Panc1 (cell line): Measurements from ENCODE around the gene WFDC5. TPM values are rescaled to one million over a fixed set of nuclear protein-coding genes. Genes with fewer than 3 reads are reported as not detected.

Experiments
- ATAC-seq: fragments of 200-7000 bp; cut with Tn5 transposase; 2 replicates; pipeline ENCODE4 v1.9.1; 2020; ENCODE audit warnings: mild to moderate bottlenecking, moderate library complexity
- BruUV-seq: library from RNA; stranded (reverse); fragments of 400-500 nt; replicated peaks from 2 replicates; lab custom pipeline; 2021; lab: Mats Ljungman, UMichigan
- CTCF ChIA-PET: fragments of 300-600 bp; sonication (Branson Sonifier 250); formaldehyde crosslinking; loops from one replicate; lab custom pipeline; 2022; ENCODE audit warnings: antibody characterized with exemption; lab: Charles Lee
- POLR2A ChIA-PET: fragments of 300-600 bp; sonication (Branson Sonifier 250); formaldehyde crosslinking; loops from one replicate; lab custom pipeline; 2022; ENCODE audit warnings: antibody characterized with exemption; lab: Charles Lee
- DNase-seq: peaks from one replicate; pipeline ENCODE4 v3.0.0-alpha.2; 2010; ENCODE audit warnings: low read depth, low spot score
- H3K27ac ChIP-seq: 2 replicates; pipeline ENCODE4 v1.5.1; 2011; ENCODE audit warnings: mild to moderate bottlenecking, low read length, inconsistent platforms
- H3K27me3 ChIP-seq: fragments of 200-500 bp; sonication (Bioruptor generic); 2 replicates; pipeline ENCODE4 v1.6.0; 2014; ENCODE audit warnings: low read length, inconsistent platforms; ENCODE audit not compliant: control insufficient read depth, insufficient read depth
- H3K36me3 ChIP-seq: fragments of 200-500 bp; sonication (Bioruptor generic); 2 replicates; pipeline ENCODE4 v1.5.1; 2014; ENCODE audit warnings: inconsistent platforms, mild to moderate bottlenecking, low read length, moderate library complexity; ENCODE audit not compliant: control insufficient read depth, insufficient read depth
- H3K4me1 ChIP-seq: 2 replicates; pipeline ENCODE4 v1.5.1; 2011; ENCODE audit warnings: inconsistent platforms, mild to moderate bottlenecking, low read length, moderate library complexity; ENCODE audit not compliant: control insufficient read depth, insufficient read depth
- H3K4me3 ChIP-seq, 2 experiments: 2 replicates each; pipeline ENCODE4 v1.5.1; 2011 to 2012; ENCODE audit warnings: low read depth in 2 of 2, low read length in 2 of 2, mild to moderate bottlenecking in 2 of 2, inconsistent platforms in 1 of 2, moderate library complexity in 1 of 2
- H3K9me3 ChIP-seq: fragments of 200-500 bp; sonication (Bioruptor generic); 2 replicates; pipeline ENCODE4 v1.5.1; 2014; ENCODE audit warnings: low read depth, mild to moderate bottlenecking, inconsistent platforms, low read length, moderate library complexity; ENCODE audit not compliant: control insufficient read depth, insufficient read depth
- POLR2AphosphoS5 ChIP-seq: IDR thresholded peaks from 2 replicates; pipeline ENCODE4 v1.6.1; 2012; ENCODE audit warnings: mild to moderate bottlenecking, low read depth, low read length, moderate library complexity
- SIN3A ChIP-seq: IDR thresholded peaks from 2 replicates; pipeline ENCODE4 v1.6.1; 2012; ENCODE audit warnings: low read depth, mild to moderate bottlenecking, low read length, moderate library complexity, borderline replicate concordance; ENCODE audit not compliant: insufficient read depth
- TCF7L2 ChIP-seq: IDR thresholded peaks from 2 replicates; pipeline ENCODE4 v1.6.1; 2011; ENCODE audit warnings: mild to moderate bottlenecking, low read depth, low read length, inconsistent platforms
- in situ Hi-C: cut with HindIII; loops from 2 replicates; pipeline ENCODE4 v1.10.0; 2016; ENCODE audit warnings: low sequenced_read_pairs, low pct_unique_long_range_greater_than_20kb
- intact Hi-C: fragments of 100-400 bp; cut with micrococcal nuclease; formaldehyde crosslinking; loops from one replicate; pipeline ENCODE4 v1.10.0; 2022; ENCODE audit not compliant: unreplicated experiment
- total RNA-seq: library from RNA; stranded (reverse); gene quantifications from one replicate; pipeline ENCODE4 v1.2.1, GENCODE V29; 2021; ENCODE audit not compliant: unreplicated experiment
- TF ChIP-seq, protein P1 (sequence below): fragments of 450-650 bp; IDR thresholded peaks from 2 replicates; pipeline ENCODE4 v1.5.1; 2017; ENCODE audit warnings: mild to moderate bottlenecking
- TF ChIP-seq, protein P2 (sequence below), 2 experiments: IDR thresholded peaks; 2 replicates each; pipeline ENCODE4 v1.6.1; 2011 to 2012; ENCODE audit warnings: low read depth in 2 of 2, control low read depth in 1 of 2, low read length in 1 of 2, mild to moderate bottlenecking in 1 of 2, moderate library complexity in 1 of 2; ENCODE audit not compliant: insufficient read depth in 1 of 2

Gene WFDC5
- total RNA-seq, 1 experiment from 2014 or later: not detected

DNA sequence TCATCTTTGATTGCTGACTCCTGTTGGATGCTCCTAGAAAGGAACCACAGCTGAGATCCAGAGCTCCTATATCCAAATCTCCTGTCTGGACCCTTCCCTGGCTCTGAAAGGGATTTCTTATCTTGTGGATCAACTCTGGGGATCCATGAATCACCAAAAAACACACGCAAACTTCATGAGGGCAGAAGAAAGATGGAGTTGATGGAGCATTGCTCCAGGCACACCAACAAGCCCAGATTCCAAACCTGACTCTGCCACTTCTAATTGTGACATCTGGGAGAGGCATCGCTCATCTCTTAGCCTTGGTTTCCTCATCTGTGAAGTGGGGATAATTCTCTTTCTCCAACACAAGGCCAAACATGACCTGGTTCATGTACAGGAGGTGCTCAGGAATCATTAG, 20.8 kb downstream of the WFDC5 start:
- no peaks in the 10 kb centered on the region for H3K36me3 ChIP-seq
- no peaks in the 10 kb centered on the region for H3K27me3 ChIP-seq
- POLR2A ChIA-PET: no interaction called here
- no peak overlapping the region for H3K27ac ChIP-seq
- no peaks in the 10 kb centered on the region for H3K9me3 ChIP-seq
- no TSS peak for BruUV-seq
- CTCF ChIA-PET: interaction anchor here (1.0 to 3.9 kb wide), 2 partner anchors 50 to 82 kb away, joined by 3 to 19 read pairs; no protein-coding TSS in a partner anchor
- intact Hi-C loops: loop anchor here (10.0 kb wide), 1 partner anchor 79 kb away; no protein-coding TSS in a partner anchor
- in situ Hi-C loops: no loop called here
- TF ChIP-seq POLR2AphosphoS5: no peak
- no peak for TF ChIP-seq SIN3A
- TF ChIP-seq, protein P1, sequence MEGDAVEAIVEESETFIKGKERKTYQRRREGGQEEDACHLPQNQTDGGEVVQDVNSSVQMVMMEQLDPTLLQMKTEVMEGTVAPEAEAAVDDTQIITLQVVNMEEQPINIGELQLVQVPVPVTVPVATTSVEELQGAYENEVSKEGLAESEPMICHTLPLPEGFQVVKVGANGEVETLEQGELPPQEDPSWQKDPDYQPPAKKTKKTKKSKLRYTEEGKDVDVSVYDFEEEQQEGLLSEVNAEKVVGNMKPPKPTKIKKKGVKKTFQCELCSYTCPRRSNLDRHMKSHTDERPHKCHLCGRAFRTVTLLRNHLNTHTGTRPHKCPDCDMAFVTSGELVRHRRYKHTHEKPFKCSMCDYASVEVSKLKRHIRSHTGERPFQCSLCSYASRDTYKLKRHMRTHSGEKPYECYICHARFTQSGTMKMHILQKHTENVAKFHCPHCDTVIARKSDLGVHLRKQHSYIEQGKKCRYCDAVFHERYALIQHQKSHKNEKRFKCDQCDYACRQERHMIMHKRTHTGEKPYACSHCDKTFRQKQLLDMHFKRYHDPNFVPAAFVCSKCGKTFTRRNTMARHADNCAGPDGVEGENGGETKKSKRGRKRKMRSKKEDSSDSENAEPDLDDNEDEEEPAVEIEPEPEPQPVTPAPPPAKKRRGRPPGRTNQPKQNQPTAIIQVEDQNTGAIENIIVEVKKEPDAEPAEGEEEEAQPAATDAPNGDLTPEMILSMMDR: no peak
- TF ChIP-seq TCF7L2: no peak
- TF ChIP-seq, protein P2, sequence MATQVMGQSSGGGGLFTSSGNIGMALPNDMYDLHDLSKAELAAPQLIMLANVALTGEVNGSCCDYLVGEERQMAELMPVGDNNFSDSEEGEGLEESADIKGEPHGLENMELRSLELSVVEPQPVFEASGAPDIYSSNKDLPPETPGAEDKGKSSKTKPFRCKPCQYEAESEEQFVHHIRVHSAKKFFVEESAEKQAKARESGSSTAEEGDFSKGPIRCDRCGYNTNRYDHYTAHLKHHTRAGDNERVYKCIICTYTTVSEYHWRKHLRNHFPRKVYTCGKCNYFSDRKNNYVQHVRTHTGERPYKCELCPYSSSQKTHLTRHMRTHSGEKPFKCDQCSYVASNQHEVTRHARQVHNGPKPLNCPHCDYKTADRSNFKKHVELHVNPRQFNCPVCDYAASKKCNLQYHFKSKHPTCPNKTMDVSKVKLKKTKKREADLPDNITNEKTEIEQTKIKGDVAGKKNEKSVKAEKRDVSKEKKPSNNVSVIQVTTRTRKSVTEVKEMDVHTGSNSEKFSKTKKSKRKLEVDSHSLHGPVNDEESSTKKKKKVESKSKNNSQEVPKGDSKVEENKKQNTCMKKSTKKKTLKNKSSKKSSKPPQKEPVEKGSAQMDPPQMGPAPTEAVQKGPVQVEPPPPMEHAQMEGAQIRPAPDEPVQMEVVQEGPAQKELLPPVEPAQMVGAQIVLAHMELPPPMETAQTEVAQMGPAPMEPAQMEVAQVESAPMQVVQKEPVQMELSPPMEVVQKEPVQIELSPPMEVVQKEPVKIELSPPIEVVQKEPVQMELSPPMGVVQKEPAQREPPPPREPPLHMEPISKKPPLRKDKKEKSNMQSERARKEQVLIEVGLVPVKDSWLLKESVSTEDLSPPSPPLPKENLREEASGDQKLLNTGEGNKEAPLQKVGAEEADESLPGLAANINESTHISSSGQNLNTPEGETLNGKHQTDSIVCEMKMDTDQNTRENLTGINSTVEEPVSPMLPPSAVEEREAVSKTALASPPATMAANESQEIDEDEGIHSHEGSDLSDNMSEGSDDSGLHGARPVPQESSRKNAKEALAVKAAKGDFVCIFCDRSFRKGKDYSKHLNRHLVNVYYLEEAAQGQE (IDR thresholded peaks at IDR 0.05; ENCODE audit: insufficient read depth in 1 of 2, low read depth in 2 of 2, low read length in 1 of 2): no peak
- H3K4me1 ChIP-seq: no peaks in the 10 kb centered on the region
- no peak overlapping the region for H3K4me3 ChIP-seq
- DNase-seq (no peak), ATAC-seq (no peak)

GRCh38 chr20:45092898-45093297, 22.1 kb downstream of the WFDC5 start:
- intact Hi-C loops: loop anchor here (10.0 kb wide), 1 partner anchor 78 kb away; no protein-coding TSS in a partner anchor
- in situ Hi-C loops: no loop called here
- no peak overlapping the region for H3K4me3 ChIP-seq
- TF ChIP-seq TCF7L2 (no peak), SIN3A (no peak), POLR2AphosphoS5 (no peak)
- TF ChIP-seq, protein P1: no peak
- TF ChIP-seq, protein P2 (IDR thresholded peaks at IDR 0.05; ENCODE audit: insufficient read depth in 1 of 2, low read depth in 2 of 2, low read length in 1 of 2): no peak
- ChIA-PET CTCF (no interaction called here), POLR2A (no interaction called here)
- no peaks in the 10 kb centered on the region for H3K9me3 ChIP-seq
- H3K4me1 ChIP-seq: no peaks in the 10 kb centered on the region
- H3K36me3 ChIP-seq: no peaks in the 10 kb centered on the region
- no peak for ATAC-seq
- H3K27me3 ChIP-seq: no peaks in the 10 kb centered on the region
- no TSS peak for BruUV-seq
- no peak overlapping the region for H3K27ac ChIP-seq
- no peak for DNase-seq
